Parathyroid adenoma (tissue), 2 donors: Measurements from ENCODE around the gene KPNA1.

ENCODE experiments used
- H2AFZ ChIP-seq: fragments of 300-600 bp; sonication (generic); one replicate; pipeline ENCODE4 v1.7.0; 2017; ENCODE audit warnings: antibody characterized with exemption, mild to moderate bottlenecking
- H3K27ac ChIP-seq: fragments of 300-600 bp; sonication (generic); one replicate; pipeline ENCODE4 v1.7.0; 2017
- H3K27me3 ChIP-seq: fragments of 300-600 bp; sonication (generic); one replicate; pipeline ENCODE4 v1.7.0; 2017; ENCODE audit warnings: low read length; ENCODE audit not compliant: control insufficient read depth, insufficient read depth
- H3K36me3 ChIP-seq: fragments of 300-600 bp; sonication (generic); one replicate; pipeline ENCODE4 v1.7.0; 2017; ENCODE audit warnings: low read length; ENCODE audit not compliant: control insufficient read depth, insufficient read depth
- H3K4me1 ChIP-seq: fragments of 300-600 bp; sonication (generic); one replicate; pipeline ENCODE4 v1.7.0; 2017; ENCODE audit warnings: control low read depth
- H3K4me2 ChIP-seq: fragments of 300-600 bp; sonication (generic); one replicate; pipeline ENCODE4 v1.7.0; 2017; ENCODE audit warnings: low read length
- H3K4me3 ChIP-seq: fragments of 300-600 bp; sonication (generic); one replicate; pipeline ENCODE4 v1.7.0; 2017; ENCODE audit warnings: low read depth, low read length
- H3K79me2 ChIP-seq: fragments of 300-600 bp; sonication (generic); one replicate; pipeline ENCODE4 v1.7.0; 2017; ENCODE audit warnings: control low read depth
- H3K9ac ChIP-seq: fragments of 300-600 bp; sonication (generic); one replicate; pipeline ENCODE4 v1.7.0; 2017; ENCODE audit warnings: mild to moderate bottlenecking
- H3K9me3 ChIP-seq: fragments of 300-600 bp; sonication (generic); one replicate; pipeline ENCODE4 v1.7.0; 2017; ENCODE audit warnings: low read length; ENCODE audit not compliant: control insufficient read depth
- CTCF ChIP-seq: fragments of 300-600 bp; sonication (generic); IDR thresholded peaks from one replicate; pipeline ENCODE4 v1.7.0; 2017; ENCODE audit warnings: antibody characterized with exemption, mild to moderate bottlenecking
- donor health status: primary hyperparathyroidism.

The KPNA1 gene

GRCh38 chr3:122523317-122523716 lies 8.6 kb upstream of the KPNA1 start:
- Histone ChIP-seq H3K79me2 (no peaks in the 10 kb centered on the region), H3K9me3 (no peaks in the 10 kb centered on the region), H3K36me3 (no peaks in the 10 kb centered on the region), H3K27me3 (no peaks in the 10 kb centered on the region), H3K4me1 (no peaks in the 10 kb centered on the region), H3K9ac (no peak overlapping the region), H2AFZ (no peak overlapping the region), H3K4me2 (no peak overlapping the region), H3K4me3 (no peak overlapping the region), H3K27ac (no peak overlapping the region)
- no peak for TF ChIP-seq CTCF

GRCh38 chr3:122520861-122521260 lies 6.1 kb upstream of the KPNA1 start:
- H3K4me1 ChIP-seq = no peaks in the 10 kb centered on the region
- no peaks in the 10 kb centered on the region for H3K27me3 ChIP-seq
- H2AFZ ChIP-seq = no peak overlapping the region
- H3K4me3 ChIP-seq = no peak overlapping the region
- no peaks in the 10 kb centered on the region for H3K36me3 ChIP-seq
- TF ChIP-seq CTCF = no peak
- H3K27ac ChIP-seq = no peak overlapping the region
- H3K9me3 ChIP-seq = no peaks in the 10 kb centered on the region
- H3K9ac ChIP-seq = no peak overlapping the region
- no peak overlapping the region for H3K4me2 ChIP-seq
- H3K79me2 ChIP-seq = no peaks in the 10 kb centered on the region

- no peaks in the 10 kb centered on the region for H3K4me1 ChIP-seq
- no peaks in the 10 kb centered on the region for H3K36me3 ChIP-seq
- no peaks in the 10 kb centered on the region for H3K27me3 ChIP-seq
- no peaks in the 10 kb centered on the region for H3K9me3 ChIP-seq
- H3K9ac ChIP-seq = no peak overlapping the region
- no peaks in the 10 kb centered on the region for H3K79me2 ChIP-seq
- no peak overlapping the region for H2AFZ ChIP-seq
- H3K4me2 ChIP-seq = no peak overlapping the region
- H3K27ac ChIP-seq = no peak overlapping the region
- no peak for TF ChIP-seq CTCF
- no peak overlapping the region for H3K4me3 ChIP-seq
Measured at GRCh38 chr3:122519693-122520092, 5.0 kb upstream of the KPNA1 start.

- Histone ChIP-seq H2AFZ (no peak overlapping the region), H3K9ac (no peak overlapping the region), H3K79me2 (peaks cover 13% of the 10 kb centered on the region), H3K9me3 (no peaks in the 10 kb centered on the region), H3K4me1 (peaks cover 7% of the 10 kb centered on the region), H3K4me2 (no peak overlapping the region), H3K27ac (no peak overlapping the region), H3K27me3 (no peaks in the 10 kb centered on the region), H3K36me3 (no peaks in the 10 kb centered on the region), H3K4me3 (no peak overlapping the region)
- TF ChIP-seq CTCF = no peak
Measured at GRCh38 chr3:122516846-122517360, 2.2 kb upstream of the KPNA1 start.

GRCh38 chr3:122515870-122516269 lies 1.1 kb upstream of the KPNA1 start:
- no peak overlapping the region for H3K9ac ChIP-seq
- H2AFZ ChIP-seq = peak overlapping the region; percentile 61
- H3K9me3 ChIP-seq = no peaks in the 10 kb centered on the region
- no peak overlapping the region for H3K4me3 ChIP-seq
- no peak overlapping the region for H3K27ac ChIP-seq
- no peak overlapping the region for H3K4me2 ChIP-seq
- no peak for TF ChIP-seq CTCF
- H3K79me2 ChIP-seq = peaks cover 16% of the 10 kb centered on the region
- H3K4me1 ChIP-seq = peaks cover 11% of the 10 kb centered on the region
- H3K27me3 ChIP-seq = no peaks in the 10 kb centered on the region
- H3K36me3 ChIP-seq = no peaks in the 10 kb centered on the region
